Activated CD4-positive, alpha-beta T cell treated with anti-CD3 and anti-CD28 coated beads, Interleukin-2, amount 50 U/mL, for 24 hours (primary cell): ENCODE results near the gene SCUBE1.
A peak's percentile ranks its signal among the peaks of the same experiment; 100 is the strongest.

Source experiments
- DNase-seq, 2 donors: peaks; one replicate each; pipeline ENCODE4 v3.0.0-alpha.2; 2020; ENCODE audit warnings: low read depth in 1 of 2, low spot score in 1 of 2

Gene SCUBE1

DNA sequence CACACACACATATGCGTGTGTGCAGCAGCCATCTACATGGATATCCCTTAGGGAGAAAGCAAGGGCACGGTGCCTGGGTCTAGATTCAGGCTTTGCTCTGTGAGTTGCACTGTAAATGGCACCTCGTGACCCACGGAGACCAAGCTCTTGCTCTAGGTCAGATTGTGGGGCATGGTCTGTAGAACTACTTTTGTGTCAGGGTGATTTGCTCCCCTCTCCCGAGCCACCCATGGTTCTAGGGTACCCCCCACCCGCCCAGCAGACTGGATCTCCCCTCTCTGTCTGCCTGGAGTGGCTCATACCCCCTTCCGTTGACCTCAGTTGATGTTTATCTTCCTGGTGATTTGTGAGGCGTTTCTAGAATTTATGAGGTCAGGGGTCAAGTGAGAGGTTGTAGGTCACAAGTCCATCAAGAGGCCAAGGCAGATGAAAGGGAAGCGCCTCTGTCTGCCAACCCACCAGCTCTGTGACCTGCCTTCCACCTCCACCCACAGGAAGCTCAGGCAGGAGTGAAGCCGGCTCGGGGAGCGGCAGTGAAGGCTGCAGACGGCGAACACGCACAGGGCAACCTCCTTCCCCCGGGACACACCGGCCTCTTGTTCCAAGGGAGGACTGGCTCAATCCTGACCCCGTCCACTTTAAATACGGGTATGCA, 80.1 kb downstream of the SCUBE1 start:
- DNase-seq, result peak in 1 of 2 donors; percentile 9

DNA sequence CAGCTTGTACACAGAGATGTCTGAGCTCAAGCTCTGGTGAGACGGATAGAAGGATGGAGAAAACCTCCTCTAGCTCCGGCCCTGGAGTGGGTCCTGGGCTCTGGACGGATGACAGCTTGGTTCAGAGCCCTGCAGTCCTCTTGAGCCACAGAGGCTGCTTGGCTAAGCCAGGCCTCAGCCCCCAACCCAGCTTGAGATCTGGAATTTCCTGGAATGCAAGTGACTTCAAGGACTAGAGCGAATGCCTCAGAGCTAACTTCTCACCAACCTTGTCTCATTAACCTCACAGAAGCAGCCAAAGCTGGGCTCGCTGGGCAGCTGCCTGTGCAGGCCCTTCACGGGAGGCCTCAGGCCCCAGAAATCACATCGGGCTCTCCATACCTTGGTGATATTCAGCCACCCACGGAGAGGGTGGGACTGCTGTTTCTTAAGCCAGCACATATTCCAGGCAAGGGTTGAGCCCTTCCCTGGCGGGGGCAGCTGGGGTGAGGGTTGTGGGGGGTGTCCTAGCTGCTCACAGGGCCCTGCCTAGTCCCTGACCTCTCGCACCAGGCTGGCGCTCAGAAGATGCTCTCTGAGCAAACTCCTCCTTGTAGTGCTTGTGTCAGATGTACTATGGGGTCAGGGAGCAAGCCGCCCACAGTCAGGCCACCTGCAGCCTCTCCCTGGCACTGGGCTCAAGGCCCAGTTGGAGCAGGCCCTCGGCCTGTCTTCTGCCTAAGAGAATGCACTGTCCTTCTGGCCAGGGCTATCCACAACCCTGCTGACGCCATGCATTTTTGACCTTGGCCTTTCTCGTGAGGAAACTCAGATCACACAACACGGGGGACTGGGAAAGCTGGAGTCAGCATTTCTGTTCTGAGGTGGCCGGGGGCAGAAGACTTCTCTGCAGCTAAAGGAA, 82.6 kb downstream of the SCUBE1 start:
- no peak for DNase-seq

DNA sequence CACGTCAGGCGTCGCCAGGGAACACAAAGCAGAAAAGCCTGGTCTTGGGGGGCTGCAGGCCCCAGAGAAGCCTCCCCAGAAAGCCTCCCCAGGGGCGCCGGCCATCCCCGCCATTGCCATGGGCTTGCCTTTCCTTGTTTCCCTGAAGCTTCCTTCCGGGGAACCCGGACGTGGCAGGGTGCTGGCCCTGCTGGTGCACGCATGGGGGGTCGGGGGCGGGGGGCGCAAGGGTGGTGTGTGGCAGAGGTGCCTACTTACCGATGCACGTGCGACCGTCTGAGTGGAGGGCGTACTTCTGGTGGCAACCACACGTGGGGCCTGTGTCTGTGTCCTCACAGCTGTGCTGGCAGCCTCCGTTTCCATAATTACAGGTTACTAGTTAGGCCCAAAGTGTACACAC, 85.2 kb downstream of the SCUBE1 start:
- no peak for DNase-seq

DNA sequence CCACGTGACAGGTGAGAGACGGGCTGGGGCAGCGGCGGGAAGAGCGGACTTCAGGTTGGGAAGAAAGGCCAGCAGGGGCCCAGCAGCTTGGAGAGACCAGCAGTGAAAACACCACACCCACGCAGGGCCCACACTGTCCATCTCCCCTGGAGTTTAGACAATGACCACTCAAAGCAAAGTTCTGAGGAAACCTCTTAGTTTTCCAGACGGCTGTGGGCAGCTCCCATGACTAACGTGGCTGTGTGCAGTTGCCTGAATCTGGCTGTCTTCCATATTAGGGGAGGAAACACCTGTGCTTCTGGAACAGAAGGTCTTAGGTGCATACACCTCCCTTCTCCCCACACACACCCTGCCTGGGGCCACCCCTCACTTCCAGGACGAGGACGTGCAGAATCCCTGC, 85.6 kb downstream of the SCUBE1 start:
- no peak for DNase-seq

DNA sequence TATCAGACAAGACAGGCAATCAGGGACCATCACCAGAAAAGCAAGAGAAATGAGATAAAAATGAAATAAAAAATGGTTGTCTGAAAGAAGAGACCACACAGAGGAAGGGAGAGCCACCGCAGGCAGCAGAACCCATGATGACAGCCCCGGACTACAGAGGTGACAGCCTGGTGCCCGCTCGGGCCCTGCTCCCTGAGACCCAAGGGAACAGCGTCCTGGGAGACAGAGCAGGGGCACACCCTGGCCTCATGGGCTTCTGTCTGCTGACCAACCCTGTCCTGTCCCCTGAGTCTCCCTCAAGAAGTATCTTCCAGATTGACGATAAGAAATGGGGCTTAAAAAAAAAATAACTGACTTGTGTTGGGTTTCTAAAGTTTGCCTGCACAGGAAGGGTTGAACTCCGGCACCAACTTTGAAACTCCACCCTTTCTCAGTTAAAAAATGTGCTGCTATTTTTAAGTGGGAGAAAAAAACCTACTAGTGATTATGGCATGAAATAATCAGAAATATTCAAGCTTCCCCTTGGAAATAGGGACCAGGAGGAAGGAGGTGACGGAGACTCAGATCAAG, 86.1 kb downstream of the SCUBE1 start:
- no peak for DNase-seq

DNA sequence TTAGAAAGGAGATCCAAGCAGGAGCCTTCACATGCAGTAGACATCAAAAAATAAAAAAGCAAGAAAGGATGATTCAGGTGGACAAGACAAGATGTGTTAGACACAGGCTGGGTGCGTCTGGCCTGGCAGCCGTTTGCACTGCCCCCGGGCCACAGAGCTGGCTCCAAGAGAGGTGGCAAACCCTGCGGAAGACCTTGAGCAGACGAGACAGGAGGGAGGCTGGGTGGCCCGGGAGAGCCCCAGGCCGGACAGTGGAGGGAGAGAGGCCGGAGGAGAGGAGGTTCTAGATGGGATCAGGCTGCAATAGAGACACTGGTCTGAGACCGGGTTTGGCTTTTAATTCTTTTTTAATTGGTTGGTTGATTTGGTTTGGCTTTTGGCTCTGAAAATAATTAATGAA, 86.6 kb downstream of the SCUBE1 start:
- DNase-seq, result no peak

DNA sequence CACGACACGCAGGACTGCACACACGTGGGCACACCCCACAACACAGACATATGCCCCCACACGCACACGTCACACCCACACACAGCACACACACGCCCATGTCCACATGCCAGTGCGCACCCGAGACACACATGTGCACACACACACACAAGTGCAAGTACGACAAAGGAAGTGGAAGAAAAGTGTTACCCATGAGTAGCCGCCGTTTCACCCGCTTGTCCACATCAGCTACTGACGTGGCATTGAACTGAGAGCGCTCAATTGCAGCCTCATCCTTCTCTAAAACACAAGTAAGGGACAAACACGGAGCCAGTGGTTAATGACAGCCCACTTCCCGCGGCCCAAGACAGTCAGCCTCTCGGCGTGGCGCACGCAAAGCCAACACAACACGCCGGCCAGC, 87.9 kb downstream of the SCUBE1 start:
- DNase-seq, result no peak

DNA sequence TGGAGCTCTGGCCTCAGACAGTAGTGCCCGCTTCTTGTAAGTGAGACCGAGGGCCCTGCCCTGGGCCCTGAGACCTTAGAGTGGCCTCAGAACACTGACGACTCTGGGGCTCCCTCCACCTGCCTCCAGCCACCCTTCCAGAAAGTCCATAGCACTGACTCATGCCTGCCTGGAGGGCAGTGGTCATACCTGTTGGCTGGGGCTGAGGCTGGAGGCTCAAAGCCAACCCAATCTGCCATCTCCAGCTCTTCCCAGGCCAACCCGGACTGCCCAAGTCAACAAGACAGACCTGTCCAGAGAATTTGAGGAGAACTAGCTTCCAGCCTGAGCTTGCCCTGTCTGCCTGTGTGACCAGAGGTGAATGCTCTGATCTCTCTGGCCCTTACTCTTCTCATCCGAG, 89.3 kb downstream of the SCUBE1 start:
- DNase-seq, result no peak

DNA sequence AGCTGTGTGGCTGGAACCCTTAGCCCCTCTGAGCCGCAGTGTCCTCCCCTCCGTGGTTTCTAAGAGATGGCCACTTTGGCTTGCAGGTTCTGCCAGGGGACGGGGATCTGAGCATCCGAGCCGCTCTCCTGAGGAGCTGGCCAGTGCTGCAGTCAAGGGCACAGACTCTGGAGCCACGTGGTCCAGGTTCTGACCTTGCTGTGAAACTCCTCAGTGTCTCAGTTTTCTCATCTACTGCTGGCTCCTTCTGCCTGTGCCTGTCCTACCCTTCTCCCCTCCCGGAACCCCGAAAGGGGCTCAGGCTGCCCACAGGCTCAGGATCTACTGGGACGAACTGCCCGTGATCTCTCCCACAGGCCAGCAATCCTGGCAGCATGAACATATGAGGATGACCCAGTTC, 90.9 kb downstream of the SCUBE1 start:
- no peak for DNase-seq

DNA sequence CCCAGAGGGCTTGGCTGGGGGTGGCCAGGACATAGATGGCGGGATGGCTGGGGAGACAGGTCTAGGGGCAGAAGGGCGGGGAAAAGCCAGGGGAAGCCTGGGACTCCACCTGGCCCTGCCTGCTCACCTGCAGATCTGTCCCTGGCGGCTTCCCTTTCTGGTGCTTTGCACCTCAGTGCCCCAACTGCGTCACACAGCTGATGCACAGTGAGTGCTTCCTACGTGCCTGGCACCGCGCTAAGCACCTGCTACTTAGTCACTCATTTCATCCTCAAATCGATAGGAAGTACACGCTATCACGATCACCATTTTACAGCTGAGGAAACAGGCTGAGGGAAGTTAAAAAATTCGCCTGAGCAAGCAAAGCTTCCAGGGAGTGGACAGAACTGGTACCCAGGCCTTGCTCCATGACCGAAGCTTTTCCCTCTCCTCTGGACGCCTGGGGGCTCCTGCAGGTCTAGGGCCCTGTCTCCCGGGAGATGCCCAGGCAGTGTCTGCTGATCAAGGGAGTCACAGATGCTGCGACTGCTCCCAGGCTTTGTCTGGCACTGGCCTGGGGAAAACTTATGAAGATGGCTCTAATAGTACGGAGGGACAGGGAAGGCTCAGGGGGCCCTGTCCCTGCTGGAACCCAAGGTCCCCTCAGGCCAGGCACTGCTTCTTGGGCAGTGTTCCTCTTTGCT, 93.2 kb downstream of the SCUBE1 start:
- DNase-seq, result no peak

DNA sequence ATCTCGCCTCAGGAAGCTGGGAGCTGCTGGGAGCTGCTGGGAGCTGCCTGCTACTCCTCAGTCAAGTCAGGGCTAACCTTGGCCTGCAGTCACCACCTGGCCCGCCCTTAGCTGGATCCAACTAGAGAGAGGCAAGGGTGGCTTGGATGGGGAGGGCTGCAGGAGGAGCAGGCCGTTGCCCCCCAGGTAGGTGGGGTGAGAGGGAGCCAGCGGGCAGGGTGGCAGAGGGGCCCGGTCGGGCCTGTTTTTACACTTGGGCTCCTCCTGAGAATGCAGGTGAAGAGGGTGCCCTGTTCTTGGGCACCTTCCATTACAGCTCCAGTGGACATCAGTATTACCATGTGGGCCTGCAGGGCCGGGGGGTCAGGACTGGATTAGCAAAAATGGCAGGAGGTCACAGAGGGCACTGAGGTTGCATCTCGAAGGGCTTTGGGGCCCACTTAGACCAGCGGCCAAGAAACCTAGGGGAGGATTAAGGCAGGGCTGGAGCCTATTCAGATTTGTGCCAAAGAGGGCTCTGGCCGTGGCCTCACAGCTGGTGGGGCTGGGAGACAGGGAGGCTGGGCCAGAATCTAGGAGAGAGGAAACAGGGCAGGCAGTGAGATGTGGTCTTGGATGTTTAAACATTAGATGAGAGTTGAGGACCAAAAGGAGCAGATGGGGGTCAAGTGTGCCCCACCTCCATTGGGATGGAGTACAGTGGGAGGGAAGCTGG, 95.5 kb downstream of the SCUBE1 start:
- no peak for DNase-seq

DNA sequence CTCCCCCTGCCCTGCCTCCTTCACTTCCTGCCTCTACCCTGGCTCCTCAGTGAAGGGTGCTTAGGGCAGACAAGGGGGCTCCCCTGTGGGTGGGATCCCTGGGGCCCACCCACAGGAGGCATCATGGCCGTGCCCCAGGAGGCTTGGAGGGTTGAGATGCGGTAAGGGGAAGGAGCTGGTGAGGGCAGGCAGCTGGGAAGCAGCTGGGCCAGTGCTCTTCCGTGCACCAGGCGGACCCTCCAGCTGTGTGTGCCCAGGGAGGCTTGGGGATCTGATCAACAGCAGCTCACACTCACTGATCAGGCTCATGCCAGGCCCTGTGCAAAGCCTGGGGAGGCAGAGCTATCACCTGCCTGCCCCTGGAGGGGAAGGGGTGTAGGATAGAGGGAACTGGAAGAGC, 97.0 kb downstream of the SCUBE1 start:
- DNase-seq, result no peak

DNA sequence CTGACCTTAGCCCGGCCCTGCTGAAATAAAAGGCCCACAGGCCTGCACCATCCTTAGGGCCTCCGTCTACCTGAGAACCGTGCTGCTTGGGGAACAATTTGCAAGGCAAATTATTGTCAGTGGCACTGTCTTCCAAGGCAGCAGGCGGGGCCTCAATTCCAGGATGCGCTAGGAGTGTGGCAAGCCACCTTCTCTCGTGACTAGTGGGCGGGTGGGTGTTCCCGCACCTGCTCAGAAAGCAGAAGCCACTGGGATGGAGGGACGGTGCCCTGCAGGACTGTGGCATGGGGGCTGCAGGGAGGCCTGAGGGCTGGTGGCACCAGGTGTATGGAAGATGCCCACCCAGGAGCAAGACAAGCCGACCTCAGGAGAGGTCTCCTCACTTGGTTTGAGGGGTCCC, 97.5 kb downstream of the SCUBE1 start:
- DNase-seq, result no peak

DNA sequence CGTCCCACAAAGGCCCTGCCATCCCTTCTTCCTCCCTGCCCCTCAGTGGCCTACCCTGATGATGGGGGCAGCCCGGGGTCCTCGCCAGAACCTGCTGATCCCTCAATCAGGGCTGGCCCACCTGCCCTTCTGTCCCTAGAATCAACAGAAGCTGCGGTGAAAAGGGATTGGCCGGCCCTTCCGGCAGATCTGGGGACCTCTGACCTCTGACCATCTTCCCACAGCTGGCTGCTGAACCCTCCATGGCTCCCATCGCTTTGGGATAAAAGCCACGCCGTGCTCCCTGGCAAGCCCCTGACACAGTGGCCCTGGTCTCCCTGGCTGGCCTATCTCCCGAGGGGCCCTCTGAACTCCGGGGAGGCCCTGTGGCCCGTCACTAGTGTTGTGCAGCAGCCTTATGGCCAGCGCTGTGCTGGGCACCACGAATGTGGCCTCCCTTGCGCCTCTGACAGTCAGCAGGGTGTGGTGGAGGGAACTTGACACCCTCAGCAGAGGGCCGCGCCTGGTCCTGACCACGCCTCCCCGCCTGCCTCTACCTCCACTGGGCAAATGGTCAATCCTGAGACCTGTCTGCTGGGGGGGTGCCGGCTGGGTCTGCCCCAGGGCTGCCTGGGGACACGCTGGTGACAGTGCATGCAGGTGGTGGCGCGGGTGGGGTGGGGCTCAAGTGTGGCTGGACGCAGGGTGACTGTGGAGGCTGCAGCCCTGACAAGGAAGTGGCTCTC, 98.2 kb downstream of the SCUBE1 start:
- DNase-seq, result no peak

DNA sequence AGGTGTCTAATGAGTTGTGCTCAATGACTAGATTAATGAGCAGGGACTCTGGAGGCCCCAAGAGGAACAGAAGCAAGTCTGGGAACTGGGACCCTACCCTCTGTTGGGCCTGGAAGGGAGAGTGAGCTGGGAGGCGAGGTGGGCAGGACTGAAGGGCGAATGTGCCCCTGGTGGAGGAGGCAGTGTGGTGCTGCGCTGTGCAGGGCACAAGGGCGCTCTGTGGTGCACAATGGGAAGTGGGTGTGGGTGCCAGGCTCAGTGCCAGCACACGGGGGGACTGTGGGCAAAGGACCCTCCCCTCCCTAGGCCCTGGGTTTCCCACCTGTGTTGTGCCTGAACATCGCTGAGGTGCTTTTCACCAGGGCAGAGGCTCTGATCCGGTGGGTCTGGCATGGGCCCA, 98.8 kb downstream of the SCUBE1 start:
- DNase-seq, result no peak

DNA sequence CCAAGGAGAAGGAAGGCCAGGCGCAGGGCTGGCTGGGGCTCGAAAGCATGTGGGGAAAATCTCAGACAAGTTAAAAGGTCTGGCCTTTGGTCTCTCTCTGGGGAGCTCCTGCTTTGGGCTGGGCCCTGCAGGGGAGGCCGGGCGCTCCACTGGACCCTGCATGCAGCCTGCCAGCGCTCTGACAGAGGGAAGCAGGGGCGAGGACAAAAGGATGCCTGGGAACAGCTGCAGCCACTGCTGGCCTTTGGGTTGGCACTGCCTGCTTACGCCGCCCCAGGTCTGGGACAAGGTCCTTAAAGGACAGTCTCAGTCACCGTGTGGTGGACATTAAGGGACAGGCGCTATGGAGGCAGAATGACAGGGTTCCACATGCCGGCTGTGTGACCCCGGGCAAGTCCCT, 99.8 kb downstream of the SCUBE1 start:
- DNase-seq, result no peak

DNA sequence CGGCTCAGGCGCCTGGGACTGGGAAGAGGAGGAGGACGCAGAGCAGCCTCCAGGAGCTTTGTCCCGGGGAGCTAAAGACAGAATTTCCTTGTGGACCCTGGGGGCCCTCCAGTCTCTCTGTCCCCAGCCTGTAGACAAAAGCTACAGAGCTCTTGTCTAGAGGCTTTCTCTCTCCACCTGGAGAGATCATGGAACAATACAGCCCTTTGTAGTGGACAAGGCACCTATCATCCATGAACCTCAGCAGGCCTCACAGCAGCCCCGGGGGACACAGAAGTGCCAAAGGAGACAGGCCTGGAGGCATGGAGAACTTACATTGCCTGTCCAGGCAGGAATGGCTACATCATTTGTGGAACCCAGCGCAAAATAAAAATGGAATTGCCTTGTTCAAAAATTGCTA, 100.5 kb downstream of the SCUBE1 start:
- no peak for DNase-seq

DNA sequence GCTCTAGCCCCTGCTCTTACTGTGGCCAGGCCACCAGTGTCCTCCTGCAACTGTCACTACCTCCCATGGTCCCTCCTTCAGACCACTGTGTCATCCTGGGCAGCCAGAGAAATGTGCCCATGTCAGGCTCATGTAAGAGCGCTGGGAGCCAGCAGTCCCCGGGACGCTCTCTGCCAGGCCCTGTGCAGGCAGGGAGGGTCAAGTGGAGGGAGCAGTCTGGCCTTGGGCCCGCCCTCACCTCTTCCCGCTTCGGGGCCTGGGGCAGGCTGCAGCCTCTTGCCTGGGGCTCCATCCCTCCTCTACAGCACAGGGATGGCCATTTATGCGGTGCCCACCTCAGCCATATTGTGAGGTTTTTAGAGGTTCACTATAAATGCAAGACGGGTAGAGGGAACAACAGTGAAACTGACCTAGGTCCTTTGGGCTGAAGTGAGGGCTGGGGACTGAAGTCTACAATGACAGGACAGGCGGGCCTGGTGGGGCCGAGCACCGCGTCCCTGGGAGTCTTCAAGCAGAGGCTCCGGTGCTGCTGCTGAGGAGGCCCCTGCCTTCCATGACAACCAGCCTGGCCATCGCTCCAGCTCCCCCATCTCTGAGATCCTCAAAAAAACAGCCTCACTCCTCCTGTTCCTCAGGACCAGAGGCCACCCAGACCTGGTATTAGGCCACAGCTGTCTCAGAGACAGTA, 101.3 kb downstream of the SCUBE1 start:
- DNase-seq, result no peak

DNA sequence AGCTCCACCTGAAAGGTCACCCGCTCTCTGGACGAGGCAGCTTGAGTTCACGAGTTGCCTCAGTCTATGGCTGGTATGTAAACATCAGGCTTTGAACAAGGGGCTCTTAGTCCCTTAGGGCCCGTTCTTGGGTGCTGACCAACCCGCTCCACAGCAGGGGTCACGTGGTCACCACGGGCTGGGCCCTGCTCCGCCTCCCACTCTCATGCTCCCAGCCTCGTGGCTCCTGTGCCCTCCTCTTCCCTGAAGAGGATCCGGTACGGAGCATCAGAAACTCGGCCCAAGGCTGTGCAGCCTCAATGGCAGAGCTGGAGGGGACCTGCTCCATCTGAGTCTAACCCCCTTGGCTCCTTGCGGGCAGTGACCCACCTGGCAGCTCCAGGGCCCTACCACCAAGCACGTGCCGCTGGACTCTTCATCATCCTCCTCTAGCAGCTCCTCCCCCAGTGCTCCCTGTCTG, 102.0 kb downstream of the SCUBE1 start:
- DNase-seq, result no peak

DNA sequence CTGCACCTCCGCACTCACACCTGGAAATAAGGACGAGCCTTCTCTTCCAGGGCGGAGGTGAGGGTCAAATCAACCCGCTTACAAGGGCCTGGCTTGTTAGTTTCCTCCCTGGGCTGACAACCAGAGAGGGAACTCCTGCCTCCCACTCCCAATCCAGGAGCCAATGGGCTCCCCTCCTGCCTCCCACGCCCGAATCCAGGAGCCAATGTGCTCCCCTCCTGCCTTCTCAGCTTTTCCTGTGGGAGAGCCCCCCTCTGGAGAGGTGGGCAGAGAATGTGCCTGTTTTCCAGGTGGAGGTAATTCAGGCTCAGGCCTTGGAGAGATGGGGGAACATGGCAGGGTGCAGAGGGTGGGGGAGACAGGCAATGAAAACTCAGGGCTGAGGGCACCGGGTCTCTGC, 102.6 kb downstream of the SCUBE1 start:
- DNase-seq, result no peak
